ENCODE results near the gene RNU6-9.
"Not testable (repeated sequence)": the region's sequence is repeated elsewhere in the genome, so short reads cannot be mapped to it uniquely, and the experiment has no call there.

The RNU6-9 gene

DNA sequence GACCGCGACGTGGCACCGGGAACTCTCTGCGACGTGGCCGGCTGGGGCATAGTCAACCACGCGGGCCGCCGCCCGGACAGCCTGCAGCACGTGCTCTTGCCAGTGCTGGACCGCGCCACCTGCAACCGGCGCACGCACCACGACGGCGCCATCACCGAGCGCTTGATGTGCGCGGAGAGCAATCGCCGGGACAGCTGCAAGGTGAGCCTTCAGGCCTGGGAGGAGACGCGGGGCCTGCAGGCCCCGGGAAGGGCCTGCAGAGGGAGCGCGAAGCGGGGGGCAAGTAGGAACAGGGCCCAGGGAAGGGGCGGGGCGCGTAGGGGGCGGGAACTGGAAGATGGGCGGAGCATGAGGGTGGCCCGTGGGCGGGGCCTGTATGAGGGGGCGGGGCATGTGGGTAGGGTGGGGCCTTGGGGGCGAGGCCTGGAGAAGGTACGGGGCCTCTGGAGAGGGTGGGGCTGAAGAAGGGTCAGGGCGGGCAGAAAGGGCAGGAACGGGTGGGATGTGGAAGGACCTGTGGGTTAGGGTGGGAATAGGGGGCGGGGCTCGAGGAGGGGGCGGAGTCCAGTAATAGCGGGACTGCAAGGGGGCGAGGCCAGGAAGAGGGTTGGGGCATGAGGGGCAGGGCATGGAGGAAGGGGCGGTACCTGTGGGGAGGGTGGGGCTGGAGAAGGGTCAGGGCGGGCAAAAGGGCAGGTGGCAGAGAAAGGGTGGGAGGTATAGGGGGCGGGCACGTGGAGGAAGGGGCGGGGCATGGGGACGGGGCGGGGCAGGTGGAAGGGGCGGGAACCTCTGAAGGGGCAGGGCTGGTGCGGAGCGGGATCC is 31.3 kb upstream of the RNU6-9 start:
- DNase-seq: no peak

DNA sequence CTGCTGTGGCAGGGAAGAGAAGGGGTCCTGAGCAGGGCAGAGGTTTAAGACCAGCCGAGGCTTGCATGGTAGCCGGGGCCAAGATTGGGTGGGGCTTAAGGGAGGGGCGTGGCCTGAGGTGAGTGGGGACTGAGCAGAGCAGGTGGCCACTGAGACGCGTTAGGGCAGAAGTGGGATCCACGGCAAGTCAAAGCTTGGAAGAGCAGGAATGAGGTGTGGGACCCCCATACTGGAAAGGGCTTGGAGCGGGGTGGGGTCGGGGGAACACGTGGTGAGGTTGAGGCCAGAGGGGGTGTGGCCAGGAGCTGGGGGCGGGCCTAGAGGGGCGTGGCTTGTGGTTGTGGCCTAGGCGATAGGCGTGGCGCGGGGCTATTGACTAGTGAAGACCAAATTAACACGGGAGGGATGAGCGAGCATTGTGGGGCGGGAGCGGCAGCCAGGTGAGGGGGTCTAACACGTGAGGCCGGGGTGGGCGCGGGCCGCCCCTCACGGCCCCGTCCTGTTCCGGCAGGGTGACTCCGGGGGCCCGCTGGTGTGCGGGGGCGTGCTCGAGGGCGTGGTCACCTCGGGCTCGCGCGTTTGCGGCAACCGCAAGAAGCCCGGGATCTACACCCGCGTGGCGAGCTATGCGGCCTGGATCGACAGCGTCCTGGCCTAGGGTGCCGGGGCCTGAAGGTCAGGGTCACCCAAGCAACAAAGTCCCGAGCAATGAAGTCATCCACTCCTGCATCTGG is 30.5 kb upstream of the RNU6-9 start:
- no peak for DNase-seq

DNA sequence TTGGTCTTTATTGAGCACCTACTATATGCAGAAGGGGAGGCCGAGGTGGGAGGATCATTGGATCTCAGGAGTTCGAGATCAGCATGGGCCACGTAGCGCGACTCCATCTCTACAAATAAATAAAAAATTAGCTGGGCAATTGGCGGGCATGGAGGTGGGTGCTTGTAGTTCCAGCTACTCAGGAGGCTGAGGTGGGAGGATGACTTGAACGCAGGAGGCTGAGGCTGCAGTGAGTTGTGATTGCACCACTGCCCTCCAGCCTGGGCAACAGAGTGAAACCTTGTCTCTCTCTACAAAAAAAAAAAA is 30.0 kb upstream of the RNU6-9 start:
- DNase-seq: no peak

DNA sequence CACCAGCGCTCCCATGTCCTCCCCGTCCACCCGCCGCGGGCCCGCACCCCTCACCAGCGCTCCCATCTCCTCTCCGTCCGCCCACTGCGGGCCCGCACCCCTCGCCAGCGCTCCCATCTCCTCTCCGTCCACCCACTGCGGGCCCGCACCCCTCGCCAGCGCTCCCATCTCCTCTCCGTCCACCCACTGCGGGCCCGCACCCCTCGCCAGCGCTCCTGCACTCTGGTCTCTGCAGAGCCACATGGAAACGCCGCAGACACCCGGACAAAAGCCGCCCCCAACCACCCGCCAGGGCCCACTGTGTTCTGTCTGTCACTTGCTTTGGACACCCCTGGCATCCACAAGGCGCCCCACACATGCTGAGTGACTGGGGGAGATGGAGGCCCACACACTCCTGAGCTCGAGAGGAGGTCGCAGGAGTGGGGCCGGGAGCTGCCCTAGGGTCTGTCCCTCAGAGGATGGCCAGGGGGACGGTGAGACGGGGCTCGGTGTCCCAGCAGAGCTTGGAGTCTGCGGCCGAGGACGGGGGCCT is 26.4 kb upstream of the RNU6-9 start:
- no peak for DNase-seq

DNA sequence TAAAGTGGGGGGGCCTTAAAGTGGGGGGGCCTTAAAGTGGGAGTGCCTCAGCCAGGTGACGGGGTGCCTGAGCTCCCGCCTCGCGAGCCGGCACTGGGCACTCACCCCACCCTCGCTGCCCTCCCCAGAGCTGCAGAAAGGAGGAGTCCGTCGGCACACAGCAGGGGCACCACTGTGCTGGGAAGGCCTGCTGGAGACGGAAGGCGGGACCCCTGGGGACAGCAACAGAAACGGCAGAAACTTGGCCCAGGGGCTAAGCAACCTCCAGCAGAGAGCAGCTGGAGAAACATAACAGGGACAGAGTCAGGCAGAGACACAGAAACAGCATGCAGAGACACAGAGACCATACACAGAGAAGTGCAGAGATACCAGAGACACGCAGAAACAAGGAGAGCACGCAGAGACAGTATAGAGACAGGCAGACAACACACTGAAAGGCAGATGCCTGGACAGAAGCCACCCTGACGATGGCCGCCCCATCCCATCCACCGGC is 25.9 kb upstream of the RNU6-9 start:
- DNase-seq: no peak

DNA sequence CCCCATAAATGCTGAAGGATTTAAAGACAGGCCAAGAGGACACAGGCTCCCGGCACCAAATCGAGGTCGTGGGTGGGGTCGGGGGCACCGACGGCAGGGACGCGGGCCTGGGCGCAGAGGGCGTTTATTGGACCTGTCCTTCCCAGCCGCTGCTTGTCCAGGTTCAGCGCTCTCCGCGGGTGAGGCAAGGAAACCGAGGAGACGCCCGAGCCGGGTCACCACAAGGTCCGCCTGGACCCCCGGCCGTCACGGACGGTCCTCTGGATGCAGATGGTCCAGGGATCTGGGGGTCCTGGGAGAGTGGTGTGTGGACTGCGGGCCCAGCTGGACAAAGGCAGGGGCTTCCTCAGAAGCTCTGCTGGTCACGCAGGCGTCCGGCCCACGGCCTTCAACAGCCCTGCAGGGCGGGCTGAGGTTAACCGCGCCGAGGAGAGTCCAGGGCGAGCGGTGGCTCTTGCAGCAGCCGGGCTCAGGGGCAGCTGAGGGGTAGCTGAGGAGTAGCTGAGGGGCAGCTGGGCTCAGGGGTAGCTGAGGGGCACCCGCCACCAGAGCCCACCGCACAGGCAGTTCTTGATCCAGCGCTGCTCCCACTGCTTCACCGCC is 25.3 kb upstream of the RNU6-9 start:
- DNase-seq: no peak

DNA sequence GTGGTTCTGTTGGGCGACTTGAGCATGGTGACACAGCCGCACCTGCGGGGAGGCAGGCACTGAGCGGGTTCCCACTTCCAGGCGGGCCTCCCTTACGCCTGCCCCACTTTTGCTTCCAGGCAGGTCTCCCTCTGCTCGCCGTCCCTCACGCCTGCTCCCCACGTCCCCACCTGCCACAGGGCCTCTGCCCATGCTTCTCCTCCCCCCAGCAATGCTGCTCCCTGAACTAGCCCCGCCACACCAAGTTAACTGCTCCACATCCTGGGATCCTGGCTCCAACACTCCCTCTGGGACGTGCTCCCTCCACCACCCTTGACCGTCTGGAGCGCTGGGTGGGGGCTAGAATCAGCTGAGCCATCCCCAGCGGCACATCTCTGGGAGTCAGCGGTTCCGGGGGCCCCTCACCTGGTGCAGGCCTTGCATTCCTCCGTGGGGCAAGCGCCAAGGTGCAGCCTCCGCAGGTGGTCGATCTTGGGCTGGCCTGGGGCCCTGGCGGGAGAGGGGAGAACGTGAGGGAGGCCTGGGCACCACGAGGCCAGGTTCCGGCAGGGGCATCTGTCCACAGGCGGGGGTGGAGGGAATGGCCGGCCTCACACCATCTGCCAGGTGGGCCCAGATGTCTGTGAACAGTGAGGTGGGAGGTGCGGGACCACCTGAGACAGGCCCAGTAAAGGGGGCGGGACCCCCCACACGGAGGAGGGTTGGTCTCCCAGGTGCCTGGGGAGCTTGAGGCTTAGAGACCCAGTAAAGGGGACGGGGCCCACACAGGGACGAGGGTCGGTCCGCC is 24.6 kb upstream of the RNU6-9 start:
- no peak for DNase-seq

DNA sequence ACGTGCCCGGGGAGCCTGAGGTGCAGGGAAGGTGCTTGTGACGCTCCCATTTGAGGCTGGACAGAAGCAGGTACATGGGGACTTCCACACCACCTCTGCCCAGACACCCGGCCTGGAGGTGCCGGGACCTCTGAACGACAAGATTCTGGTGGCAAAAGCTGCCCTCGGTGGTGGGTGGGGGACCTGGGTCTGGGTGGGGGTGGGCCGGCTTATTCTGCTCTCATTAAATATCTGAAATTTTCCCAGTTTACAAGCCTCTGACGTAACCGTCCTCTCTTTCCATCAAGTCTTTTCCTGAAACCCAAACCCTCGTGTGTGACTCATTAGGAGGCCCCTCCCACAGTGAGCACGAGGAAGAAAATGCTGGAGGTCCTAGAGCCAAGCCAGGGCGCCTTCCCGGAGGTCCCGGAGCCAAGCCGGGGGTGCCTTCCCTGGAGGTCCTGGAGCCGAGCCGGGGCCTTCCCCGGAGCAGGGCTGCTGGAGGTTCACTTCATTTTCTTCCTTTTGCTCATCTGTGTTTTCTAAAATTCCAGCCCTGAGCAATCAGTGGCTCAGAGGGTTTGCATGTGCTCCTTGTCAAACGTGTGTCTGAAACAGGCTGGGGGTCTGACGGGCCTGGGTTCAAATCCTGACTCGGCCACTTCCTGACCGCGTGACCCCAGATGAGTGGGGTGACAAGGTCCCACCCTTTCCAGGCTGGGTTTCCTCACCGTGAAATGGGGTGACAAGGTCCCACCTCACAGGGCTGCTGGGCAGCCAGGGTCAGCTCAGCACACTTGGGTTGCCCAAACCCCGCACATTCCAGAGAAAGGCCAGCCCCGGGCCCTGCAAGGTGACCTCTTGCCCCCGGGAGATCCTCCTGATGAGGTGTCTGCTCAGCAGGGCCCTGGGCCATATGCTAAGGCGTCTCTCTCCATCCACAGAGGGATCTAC is 23.8 kb upstream of the RNU6-9 start:
- no peak for DNase-seq

DNA sequence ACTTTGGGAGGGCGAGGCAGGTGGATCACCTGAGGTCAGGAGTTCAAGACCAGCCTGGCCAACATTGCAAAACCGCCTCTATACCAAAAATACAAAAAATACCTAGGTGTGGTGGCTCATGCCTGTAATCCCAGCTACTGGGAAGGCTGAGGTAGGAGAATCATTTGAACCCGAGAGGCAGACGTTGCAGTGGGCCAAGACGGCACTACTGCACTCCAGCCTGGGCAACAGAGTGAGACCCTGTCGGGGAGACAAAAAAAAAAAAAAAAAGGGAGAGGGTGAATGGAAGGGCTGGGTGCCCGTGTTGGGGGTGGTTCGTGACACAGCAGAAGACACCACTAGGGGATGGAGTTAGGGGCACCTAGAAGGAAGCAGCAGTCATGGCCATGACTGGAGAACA is 23.0 kb upstream of the RNU6-9 start:
- no peak for DNase-seq

DNA sequence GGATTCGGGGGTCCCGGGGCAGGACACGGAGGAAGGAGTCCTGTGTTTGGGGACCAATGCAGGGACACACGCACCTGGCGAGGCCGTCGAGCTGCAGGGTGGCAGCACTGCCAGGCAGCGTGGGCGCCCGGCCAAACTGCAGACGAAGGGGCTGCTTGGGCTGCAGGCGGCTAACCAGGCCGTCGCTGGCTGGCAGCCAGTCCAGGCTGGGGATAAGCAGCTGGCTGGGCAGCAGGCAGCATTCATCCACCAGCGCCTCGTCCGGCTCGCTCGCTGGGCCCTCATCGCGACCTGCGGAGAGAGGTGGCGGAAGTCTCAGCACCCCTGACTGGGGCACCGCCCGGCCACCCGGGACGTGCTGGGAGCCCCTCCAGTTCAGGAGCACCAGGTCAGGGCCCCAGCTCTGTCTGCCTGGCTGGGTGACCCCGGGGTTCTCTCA is 22.3 kb upstream of the RNU6-9 start:
- DNase-seq: no peak

DNA sequence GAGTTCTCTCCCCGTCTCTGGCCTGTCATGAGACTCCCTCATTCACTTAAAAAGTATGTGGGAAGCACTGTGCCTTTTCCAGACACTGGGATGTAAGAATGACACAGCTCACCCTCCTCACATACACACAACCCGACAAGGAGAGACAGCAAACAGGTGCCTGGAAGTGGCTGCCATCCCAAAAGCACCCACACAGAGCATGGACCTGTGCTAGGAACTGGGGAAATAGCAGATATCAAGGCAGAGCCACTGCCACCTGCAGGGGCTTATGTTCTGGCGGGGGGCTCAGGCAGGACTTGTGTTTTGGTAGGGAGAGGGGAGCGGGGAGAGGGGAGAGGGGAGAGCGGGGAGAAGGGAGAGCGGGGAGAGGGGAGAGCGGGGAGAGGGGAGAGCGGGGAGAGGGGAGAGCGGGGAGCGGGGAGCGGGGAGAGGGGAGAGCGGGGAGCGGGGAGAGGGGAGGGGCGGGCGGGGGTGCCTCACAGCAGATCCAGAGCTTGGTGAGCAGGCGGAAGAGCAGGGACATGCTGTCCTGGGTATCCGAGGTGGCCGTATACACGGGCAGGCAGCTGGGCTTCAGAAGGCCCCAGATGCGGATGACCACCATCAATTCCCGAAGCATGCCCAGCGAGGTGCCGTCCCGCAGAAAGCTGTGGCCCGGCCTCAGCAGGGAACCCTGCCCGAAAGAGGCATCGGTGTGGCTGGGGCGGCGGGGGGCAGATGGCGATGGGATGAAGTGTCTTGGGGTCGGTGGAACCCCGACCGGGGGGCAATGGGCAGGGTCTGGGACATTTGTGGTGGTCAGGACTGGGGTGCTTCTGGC is 21.6 kb upstream of the RNU6-9 start:
- DNase-seq: no peak

DNA sequence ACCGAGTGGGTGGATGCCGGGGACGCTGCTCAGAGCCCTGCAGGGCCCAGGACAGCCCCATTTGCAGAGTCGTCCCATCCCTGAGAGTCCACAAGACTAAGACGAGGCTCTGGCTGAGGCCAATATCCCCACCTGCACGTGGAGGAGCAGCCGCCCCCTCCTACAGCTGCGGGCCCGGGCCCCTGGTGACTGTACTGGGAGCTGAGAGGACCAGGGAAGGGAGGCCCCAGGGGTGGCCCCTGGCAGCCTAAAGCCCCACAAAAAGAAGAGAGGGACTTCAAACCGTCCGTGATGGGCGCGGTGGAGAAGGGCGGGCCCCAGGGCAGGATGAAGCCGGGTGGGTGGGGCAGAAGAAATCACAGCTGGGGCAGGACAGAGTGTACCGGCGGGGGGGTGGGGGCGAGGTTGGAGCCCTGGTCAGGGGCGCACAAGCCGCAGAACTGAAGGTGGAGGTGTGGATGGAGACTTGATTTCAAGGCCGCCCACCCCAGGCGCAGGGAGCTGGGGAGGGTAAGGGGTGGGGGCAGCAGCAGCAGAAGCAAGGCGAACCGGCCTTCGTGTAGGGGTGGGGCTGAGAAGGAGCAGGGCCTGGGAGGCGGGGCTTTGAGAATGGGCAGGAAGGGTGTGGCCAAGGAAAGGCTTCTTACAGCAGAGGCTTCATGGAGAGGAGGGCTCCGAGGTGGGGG is 20.9 kb upstream of the RNU6-9 start:
- DNase-seq: peak; percentile 12

DNA sequence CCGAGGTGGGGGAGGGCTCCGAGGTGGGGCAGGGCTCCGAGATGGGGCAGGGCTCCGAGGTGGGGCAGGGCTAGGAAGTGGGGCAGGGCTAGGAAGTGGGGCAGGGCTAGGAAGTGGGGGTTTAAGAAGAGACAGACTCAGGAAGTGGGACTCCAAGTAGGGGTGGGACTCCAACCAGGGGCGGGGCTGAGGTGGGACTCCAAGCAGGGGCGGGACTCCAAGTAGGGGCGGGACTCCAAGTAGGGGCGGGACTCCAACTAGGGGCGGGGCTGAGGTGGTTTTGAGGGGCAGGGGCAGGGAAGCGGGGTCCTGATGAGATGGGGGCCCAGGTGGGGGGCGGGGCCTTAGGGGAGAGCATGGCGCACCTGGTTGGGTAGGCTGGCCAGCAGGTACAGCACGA is 20.2 kb upstream of the RNU6-9 start:
- no peak for DNase-seq

DNA sequence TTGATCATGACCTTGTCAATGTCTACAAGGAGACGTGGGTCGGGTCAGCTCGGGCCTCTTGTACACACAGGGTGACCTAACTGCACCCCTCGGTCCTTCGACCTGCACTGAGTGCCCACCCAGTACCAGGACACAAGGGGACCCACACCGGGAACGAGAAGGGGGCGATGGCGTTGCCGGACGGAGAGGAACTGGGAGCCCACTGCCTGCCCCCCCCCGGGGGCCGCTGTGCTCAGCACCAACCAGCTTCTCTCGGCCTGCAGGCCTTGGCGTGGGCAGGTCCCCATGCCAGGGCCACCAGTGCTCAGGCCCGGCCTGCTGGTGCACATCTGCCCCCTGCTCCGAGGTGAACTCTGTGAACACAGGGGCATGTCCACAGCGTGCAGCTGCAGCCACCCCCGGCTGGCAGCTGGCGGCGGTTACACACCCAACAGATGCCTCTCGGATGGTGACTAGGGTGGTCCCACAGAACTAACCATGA is 19.7 kb upstream of the RNU6-9 start:
- no peak for DNase-seq

DNA sequence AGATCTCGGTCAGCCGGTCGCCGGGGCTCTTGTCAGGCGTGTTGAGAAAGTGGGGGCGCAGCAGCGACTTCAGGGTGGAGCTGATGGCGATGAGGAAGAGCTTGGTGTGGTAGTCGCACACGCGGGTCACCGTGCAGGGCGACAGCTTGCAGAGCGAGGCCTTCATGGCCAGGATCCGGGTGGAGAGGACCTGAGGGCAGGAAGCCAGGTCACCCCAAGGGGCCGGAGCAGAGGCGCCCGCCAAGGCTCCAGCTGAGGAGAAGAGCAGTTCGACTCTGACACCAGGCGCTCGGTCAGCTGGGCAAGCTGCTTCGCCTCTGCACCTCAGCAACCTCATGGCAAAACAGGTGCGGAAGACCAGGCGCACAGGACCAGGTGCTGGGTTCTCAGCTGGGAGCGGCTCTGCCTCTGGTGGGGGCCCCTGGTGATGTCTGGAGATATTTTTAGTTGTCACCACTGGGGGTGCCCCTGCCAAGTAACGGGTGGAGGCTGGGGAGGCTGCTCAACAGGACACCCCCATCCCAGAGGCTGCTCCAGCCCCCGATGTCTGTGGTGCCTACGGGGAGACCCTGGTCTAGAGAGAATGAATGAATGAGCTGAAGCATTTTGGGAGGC is 17.9 kb upstream of the RNU6-9 start:
- no peak for DNase-seq

DNA sequence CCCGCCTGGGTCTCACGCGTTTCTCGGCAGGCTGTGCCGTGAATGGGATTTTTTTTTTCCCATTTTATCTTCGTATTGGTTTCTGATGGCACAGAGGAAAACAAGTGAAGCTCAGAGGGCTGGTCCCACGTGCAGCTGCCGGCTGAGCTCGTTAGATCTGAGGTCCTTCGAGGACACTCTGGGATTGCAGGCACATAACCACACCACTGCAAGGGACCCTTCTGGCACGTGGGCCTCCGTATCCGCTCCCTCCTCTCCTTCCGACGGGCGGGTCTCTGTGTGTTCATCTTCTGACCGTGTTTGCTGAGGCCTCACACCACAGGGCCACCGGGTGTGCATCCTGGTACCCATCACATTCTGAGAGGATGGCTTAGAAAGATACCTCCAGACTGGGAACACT is 17.2 kb upstream of the RNU6-9 start:
- DNase-seq: no peak

DNA sequence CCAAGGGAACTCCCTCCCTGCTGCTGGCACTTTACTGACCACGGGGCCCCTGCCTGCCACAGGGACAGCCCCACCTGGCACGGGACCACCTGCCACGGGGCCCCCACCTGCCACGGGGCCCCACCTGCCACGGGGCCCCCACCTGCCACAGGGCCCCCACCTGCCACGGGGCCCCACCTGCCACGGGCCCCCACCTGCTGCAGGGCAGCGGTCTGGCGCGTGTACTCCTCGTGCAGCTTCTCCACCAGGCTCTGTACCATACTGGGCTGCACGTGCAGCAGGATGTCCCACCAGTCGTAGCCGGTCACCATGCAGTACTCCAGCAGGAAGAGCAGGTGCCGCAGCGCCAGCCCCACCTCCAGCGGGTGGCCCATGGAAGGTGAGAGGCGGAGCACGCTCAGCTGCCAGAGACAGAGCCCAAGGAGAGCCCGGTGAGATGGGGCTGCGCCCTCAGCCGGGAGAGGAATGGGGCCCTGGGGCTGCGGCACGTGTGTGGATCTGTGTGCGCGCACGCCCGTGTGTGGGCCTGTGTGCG is 16.4 kb upstream of the RNU6-9 start:
- no peak for DNase-seq

DNA sequence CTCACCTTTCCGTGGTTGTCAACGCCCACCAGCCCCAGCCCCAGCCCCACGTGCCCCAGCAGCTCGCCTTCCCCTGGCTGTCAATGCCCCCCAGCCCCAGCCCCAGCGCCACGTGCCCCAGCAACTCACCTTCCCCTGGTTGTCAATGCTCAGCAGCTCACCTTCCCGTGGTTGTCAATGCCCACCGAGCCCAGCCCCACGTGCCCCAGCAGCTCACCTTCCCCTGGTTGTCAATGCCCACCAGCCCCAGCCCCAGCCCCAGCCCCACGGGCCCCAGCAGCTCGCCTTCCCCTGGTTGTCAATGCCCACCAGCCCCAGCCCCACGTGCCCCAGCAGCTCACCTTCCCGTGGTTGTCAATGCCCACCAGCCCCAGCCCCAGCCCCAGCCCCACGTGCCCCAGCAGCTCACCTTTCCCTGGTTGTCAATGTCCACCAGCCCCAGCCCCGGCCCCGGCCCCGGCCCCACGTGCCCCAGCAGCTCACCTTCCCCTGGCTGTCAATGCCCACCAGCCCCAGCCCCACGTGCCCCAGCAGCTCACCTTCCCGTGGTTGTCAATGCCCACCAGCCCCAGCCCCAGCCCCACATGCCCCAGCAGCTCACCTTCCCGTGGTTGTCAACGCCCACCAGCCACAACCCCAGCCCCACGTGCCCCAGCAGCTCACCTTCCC is 15.2 kb upstream of the RNU6-9 start:
- DNase-seq: not testable (repeated sequence)
